Activated CD8-positive, alpha-beta memory T cell treated with anti-CD3 and anti-CD28 coated beads for 1 hour (primary cell): Measurements from ENCODE around the gene CTCFL.

Source experiments
- DNase-seq, 2 donors: peaks; one replicate each; pipeline ENCODE4 v3.0.0-alpha.2; 2020; ENCODE audit warnings: low read depth in 1 of 2; ENCODE audit errors: extremely low read depth in 1 of 2

Gene CTCFL

DNA sequence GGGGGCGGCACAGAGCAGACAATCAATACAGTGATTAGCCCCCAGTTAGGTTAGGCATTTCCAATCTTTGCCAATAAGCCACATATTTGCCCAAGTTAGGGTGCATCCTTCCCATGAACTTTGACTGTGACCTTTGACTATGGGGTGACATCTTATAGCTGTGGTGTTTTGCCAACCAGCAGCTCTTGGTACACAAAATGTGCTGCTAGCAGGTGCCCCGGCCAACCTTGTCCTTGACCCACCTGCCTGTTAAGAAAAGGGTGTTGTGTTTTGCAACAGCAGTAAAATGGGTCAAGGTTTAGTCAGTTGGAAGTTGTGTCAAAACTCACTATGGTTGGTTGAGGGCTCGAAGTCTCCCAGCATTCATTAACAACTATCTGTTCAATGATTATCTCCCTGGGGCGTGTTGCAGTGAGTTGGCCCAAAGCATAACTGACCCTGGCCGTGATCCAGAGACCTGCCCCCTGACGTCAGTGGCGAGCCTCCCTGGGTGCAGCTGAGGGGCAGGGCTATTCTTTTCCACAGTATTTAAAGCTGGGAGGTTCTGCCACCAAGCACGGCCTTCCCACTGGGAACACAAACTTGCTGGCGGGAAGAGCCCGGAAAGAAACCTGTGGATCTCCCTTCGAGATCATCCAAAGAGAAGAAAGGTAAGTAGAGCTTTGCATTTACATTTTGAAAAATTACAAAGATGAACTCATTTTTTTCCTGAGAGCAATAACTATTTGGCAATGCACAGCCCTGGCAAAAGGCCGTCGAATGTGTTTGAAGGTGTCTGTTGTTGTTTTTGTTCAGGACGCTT lies 35.8 kb upstream of the CTCFL start, which contains the start of gene PCK1:
PCK1 (plus strand) TSS at position 557 of the 802 bp plus-strand sequence. CDS start 302 bp downstream, outside the sequence.
- no peak for DNase-seq

DNA sequence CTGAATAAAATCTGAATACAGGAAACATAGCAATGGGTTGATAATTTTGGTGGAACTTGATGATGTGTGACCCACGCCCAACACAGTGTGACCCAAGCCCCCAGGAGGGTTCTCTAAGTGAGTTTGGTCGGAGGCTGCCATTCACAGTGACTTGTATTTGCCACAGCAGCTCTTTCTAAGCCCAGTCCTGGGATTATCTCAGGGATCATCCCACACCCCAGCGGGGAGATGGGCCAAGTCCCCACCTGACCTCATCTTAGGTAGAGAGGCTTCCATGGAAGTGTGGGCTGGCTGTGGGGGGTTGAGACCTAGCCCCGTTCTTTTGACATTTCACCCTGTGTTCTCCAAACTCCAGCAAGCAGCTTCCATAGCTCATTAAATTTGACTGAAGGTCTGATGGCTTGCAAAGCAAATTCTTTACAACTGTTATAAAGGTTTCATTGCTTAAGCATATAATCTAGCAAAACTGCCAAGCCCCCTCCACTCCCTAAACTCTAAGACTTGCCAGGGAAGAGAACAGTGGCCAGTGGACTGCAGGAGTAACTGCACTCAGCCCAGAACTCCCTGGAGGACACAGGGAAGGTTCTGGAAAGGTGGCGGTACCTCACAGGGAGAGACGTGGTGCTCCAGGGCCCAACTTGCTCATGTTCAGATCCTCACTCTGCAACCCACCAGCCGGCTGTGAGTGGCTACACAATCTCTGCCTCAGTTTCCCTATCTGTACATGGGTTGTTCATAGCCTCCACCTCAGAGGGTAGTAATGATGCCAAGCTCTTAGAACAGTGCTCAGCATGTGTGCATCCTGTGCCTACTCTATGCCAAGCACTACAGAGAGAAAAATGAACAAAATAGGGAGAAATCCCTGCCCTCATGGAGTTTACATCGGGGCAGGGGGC lies 35.0 kb upstream of the CTCFL start:
- DNase-seq: no peak

GRCh38 chr20:57559289-57559634 lies 34.3 kb upstream of the CTCFL start:
- no peak for DNase-seq

DNA sequence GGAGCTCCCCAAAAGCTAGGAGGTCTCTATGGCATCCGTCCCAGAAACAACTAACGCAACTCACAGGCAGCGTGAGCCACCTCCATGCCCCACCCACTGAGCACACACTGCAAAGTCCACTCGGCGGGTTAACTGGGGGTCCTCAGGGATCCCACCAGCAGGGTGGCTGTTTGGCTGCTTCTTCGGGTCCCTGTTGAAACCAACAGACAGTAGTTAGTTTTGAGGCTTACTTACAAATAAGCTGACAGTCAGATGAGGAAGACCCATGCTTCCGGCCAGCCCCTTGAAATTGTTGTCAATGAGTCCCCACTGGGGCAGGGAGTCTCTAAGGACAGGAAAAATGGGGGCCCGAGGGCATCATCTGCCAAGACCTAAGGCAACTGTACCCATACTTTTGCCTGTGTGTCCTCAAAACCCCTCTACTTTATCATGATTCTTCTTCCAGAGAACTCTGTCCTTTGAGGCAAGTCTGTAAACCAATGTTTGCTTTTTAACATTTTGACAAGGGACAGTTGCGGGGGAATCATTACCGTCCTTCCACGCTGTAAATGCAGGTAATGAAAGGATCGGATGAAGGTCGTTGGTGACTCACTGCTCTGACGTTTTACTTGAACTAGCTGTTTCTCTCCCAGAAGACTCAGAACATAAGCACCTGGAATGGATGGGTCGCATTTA lies 33.8 kb upstream of the CTCFL start:
- DNase-seq: no peak

DNA sequence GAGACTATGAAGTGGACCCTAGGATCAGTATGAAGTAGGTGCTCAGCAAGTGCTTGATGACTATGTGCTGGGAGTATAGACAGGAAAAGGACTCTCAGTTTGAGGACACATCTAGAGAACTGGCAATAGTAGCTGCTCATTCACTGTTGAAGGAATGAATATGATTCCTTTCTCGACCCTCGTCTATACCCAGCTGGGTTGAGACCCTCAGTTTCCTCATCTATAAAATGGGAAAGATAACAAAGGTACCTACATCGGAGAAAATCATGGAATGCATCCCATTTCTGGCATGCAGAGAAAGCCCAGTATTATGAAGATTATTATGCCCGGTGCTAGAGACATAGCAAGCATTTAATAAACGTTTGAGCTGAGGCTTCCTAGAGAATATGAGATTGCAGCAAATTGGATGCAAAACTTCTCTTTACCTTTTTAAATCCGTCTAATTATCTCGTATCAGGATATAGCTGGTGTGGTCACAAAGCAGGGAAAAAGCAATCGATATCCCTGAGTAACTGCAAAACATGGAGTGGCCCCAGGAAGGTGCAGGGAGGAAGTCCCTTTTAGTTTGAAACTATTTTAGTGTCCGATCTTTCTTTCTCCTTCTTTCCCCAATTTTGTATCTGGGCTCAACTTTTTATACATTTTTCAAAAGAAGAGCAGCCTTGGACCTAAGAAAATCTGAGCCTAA lies 33.1 kb upstream of the CTCFL start:
- no peak for DNase-seq

- DNase-seq: no peak
Observed at GRCh38 chr20:57556980-57557274, 32.0 kb upstream of the CTCFL start.

DNA sequence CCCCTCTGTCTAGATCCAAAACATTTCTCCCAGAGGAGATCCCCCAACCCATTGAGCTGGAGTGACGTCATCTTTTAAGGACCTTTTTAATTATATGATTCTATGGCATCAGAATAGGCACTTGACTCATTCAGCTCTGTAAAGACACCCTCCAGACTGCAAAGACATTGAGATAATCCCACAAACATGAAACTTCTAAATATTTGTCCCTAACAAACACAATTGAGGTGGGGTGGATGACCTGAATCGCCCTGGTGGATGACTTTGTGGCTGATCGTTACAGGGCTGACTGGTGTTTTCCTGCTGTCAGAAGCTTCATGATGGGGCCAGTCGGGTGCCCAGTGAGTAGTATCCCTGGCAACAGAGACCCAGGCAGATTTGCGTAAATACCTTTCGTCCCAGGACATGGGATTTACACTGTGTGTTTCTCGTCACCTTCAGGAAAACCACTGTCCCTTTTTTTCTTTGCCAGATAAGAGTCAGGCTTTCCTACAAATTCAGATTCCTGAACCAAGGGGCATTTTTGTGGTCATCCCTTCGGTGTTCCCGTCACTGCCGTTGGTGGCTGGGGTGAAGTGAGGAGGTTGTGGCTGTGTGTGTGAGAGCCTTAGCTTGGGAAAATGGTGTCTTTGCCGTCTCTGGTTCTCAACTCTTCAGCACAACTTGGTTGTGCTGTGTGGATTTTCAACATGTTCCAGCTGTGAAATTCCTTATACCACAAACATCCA lies 30.7 kb upstream of the CTCFL start:
- no peak for DNase-seq

GRCh38 chr20:57553376-57554018 lies 28.6 kb upstream of the CTCFL start:
- DNase-seq: no peak

- no peak for DNase-seq
Observed at GRCh38 chr20:57552471-57552870, 27.5 kb upstream of the CTCFL start.

DNA sequence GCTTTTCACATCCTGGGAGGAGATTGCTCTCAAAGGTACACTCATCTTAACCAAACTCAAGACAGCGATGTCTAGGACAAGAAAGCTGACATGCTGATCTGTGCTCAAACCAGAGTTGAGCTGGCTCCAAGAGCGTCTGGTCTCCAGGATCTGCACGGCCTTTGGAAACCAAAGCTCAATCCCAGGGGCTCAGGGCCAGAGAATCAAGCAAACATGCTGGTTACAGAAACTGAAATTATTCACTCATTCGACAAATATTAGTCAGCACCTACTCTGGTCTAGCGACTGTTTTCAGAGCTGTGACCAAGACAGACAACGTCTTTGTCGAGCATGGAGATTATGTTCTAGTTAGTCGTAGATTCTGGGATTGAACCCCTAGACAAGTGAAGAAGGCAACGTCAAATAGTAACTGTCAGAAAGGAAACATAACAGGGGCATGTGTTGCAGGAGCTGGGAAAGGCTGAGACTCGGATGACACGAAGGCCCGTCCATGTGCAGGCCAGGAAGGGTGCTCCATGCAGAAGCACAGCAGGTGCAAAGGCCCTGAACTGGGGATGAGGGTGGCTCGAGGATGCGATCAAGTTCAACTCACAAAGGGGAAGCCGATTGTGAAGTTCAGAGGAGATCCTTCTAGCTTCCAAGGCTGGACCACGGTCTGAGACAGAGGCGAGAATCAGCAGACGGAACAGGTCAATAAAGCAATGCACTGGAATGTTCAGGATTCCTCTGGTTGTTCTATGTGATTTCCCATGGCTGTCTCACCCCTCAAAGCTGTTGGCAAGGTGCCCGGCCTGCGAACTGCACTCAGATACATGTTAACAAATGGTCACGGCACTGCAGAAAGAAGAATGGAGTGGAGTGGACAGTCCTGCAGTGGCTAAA lies 23.5 kb upstream of the CTCFL start:
- DNase-seq: no peak

- DNase-seq: no peak
Observed at GRCh38 chr20:57546956-57547649, 22.2 kb upstream of the CTCFL start.

GRCh38 chr20:57545927-57546662 lies 21.2 kb upstream of the CTCFL start:
- DNase-seq: no peak

DNA sequence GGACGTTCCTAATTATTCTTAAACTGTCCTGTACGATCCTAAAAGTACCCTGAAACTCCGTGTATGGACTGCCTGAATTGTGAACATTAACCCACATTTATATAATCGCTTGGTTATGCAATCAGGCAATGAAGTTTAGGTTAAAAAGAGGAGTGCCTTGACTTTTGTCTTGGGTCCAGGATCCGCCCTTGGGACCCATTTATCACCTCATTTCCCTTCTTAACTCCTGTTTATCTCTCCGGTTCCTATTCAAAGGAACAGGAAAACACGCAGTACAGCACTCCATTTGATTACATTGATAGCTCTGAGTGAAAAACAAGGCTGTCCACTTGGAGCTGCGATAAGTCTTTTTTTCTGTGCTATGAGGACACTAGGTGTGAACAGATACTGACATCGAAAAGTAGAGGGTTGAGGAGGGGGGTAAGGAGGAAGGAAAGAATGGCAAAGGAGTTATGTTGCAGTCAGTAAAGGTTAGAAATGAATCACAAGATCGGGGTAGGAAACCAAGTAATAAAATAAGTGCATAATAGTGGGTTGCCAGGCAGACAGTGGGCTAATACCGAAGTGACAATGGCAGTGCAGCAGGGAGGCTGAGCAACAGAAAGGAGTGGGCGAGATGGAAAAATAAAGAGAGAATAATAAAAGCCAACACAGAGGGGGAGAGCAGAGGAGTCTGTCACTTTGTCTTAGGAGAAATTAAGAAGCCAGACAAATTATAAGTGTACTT lies 20.1 kb upstream of the CTCFL start:
- no peak for DNase-seq

GRCh38 chr20:57543754-57544153 lies 18.8 kb upstream of the CTCFL start:
- DNase-seq: no peak

GRCh38 chr20:57540890-57541580 lies 16.1 kb upstream of the CTCFL start:
- no peak for DNase-seq

DNA sequence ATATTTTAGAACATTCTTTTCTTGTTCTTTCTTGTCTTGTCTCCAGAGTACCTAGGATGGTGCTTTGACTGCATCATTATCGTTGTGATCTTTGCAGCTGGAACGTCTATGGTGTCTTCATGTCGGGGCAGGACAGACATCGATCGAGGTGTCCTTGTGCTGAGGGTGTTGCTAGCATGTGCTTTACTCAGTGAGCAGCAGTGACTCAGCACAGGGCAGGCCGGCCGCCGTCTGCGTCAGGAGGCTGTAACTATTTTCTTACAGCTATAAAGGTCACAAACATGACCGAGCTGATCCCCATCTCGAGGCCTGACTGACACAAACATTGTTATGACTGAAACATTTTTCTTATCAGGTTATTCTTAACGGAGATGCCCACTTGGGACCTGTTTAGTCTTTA lies 14.9 kb upstream of the CTCFL start:
- DNase-seq: no peak
